HG03025 (cell line): ENCODE measurements around the gene KLHL29.

Experiments used
- ATAC-seq: cut with Tn5 transposase; IDR thresholded peaks from one replicate; pipeline ENCODE4 v1.9.1; 2021; ENCODE audit warnings: mild to moderate bottlenecking, moderate library complexity; ENCODE audit not compliant: unreplicated experiment, low FRiP score

The KLHL29 gene

DNA sequence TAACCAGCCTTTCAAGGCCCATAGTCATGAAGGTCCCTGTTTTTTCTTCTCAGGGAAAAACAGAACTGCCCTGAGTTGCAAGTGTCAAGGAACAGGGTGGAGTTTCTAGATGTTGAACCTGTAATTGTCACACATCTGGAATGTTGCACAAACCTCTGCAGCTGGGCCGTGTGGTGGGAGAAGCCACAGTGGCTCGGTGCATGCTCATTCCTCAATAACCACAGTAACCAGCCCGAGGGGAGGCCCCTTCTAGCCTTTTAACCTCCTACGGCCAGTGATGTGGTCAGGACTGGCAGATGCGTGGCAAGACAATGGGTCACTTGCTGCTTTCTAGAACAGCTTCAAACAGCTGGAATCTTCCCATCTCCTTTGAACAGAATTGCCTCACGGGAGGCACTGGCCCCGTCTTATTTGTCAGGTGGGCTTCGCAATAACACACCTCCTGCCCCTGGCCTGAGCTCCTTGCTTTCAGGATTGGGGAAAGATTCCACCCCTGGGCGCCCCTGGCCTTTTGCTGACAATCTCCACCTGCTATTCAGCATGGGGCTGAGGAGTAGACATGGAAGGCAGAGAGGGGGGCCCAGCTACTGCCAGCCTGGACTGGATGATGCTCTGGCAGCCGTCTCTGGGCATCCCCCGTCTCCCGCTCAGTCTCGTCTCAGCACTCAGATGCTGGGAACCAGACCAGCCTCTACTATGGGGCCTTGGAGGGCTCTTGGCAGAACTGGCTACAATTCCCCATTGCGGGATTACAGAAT lies 102.9 kb downstream of the KLHL29 start:
- ATAC-seq = no peak

DNA sequence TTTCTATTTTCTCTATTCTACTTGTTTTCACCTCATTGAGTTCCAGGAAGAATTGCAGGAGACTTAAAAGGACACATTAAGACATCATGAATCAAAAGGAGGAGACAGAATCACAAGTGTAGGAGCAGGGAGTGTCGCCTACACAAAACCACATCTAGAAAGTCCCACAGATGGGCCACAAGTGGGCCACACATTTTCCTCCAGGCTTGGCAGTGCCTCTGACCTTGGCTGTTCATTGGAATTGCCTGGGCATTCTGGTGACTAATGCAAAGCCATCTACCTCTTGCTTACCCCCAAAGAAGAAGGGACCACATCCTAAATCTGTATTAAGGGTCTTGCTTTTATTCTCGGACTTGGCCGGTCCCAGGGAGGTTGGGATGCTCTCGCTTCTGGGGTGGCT lies 103.6 kb downstream of the KLHL29 start:
- ATAC-seq = no peak

DNA sequence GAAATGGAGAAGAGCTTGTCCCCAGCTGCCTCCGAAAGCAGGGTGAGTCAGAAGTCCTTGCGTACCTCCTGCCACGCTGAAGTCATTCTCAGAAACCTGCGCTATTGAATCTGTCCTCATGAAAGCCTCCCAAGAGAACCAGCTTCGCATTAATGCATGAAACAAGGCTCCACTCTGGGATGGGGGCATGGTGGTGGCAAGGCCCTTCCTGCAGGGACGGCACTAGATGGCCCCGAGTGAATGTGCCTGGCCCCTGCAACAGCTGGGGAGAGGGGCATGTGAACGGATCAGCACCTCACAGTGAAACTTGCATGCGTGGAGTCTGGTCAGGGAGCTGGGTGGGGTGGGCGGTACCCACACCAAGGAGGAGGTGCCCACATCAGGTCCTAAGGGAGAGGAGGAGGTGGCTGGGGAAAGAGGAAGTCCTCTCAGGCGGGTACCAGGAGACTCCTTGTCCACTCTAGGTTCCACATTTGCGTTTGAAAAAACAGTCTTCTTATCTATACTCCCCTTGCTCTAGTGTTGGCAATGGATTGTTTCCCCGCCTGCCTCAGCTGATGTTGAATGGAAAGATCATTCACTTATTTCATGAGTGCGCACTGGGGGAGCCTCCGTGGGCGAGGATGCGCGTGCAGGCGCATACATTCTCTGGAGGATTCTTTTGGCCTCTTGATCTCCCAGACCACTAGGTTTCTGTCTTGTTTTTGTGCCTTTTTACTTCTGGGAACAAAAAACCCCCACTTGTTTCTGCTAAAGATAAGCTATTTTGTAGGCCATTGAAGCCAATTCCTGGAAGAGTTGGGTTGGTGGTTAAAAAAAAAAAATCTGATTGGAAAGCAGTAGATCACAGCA lies 104.7 kb downstream of the KLHL29 start:
- no peak for ATAC-seq

DNA sequence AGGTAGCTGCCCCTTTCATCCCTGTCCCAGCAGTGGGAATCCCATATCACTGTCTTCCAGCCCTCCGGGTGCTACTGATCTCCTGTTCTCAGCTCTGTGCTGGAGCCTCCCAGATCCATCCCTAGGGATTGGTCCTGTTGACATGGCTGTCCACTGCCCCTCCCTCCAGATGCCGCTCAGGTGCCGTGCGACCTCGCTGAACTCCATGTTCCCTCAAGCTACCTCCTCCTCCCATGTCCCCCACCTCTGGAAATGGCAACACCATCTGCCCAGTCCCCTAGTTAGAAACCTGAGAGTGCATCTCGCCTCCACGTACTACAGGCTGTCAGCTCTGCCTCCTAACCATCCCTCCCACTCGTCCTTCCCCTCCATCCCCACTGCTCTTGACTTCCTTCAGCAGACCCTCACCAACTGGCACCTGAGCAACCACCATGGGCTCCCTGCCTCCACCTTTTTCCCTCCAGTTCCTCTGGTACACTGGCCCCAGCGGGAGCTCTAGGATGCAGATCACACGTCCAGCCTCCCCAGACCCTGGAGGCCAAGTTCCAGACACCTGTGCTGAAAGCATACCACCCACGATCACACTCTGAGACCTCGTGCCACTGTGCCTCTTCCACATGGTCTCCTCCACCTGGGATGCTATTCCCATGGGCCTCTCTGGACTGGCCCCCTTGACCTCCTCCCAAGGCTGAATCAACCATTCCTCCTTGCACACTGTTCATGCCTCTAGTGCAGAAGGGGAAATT lies 106.8 kb downstream of the KLHL29 start:
- no peak for ATAC-seq

DNA sequence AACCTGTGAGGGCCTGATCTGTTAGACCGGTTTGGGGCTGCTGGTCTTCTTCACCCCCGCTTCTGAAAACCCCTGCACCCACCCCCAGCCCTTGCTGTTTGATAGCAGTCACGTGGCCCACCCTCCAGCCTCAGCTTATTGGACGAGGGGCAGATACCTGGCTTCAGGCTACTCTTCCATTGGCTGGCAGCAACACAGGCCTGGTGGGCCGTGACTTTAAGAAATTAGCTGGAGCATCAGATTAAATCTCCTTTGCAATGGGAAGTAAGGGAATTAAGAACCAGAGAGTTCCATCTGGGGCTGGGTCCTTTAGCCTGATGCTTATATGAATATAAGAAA lies 107.3 kb downstream of the KLHL29 start:
- no peak for ATAC-seq

DNA sequence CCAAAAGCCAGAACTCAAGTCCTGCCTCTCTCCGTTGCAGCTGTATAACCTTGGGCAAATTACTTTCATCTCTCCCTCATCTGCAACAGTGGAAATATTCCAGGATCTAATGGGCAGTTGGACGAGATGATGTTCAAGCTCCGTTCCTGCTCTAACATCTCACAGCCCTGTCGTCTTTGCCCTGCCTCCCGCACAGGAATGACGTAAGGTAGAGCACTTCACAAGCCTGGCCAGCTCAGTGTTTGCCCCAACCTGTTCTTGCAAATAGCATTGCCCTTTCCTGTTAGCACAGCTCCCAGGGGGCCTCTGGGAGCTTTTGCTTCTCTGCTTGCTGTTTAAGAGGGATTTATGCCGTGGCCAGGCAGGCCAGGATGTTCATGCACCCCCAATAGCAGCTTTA lies 107.9 kb downstream of the KLHL29 start:
- ATAC-seq = no peak

DNA sequence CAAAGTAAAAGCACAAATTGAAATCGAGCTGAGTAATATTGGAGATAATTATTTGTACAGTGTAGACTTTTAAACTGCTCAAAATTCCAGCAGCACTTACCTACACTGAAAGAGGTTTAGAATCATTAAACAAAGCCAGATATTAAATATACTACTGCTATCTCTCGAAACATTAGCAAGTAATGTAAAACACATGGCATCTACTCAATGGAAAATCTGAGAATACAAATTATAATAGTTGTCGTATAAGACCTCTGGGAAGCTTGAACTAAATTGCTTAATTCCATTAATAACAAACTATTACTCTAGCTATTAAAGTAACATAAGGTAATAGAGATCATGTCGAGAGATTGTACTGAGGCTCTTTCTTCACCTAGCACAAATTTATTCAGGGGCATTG lies 108.9 kb downstream of the KLHL29 start:
- ATAC-seq = no peak

DNA sequence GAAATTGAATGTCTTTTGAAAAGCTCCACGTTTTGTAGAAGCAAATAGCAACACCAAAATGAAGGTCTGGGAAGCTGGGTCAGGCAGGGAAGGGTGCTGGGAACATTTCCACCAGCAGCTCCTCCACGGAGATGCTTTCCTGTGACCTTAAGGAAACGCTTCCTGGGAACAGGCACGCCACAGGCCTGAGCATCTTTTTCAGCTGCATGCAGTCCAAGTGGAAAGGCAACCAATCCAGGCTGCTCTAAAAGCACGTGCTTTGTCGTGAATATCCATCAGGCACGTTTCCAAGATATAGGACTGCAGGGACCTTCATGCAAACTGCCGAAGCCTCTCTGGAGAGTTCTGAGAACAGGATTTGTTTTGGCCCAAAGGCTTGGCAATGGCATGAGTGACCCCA lies 109.3 kb downstream of the KLHL29 start:
- ATAC-seq = no peak

DNA sequence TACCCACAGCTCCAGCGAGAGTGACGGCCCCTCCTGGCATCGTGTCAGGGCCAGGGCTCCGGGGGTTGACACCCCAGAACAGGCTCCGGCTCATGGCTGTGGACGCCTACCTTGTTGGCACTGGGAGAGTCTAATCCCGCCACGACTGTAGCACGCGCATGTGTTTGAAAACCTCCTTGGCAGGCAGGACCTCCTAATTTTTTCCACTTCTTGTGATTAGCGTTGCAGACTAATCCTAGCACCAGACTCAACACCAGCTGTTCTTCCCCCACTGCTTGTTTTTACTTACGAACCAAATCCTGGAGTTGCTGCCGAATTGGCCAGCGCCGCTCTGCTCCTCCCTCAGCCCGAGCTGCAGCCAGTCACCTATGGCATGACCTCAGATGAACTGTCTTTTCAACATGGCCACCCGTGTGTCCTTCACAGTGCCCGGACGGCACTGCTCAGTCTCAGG lies 110.7 kb downstream of the KLHL29 start:
- ATAC-seq = no peak

DNA sequence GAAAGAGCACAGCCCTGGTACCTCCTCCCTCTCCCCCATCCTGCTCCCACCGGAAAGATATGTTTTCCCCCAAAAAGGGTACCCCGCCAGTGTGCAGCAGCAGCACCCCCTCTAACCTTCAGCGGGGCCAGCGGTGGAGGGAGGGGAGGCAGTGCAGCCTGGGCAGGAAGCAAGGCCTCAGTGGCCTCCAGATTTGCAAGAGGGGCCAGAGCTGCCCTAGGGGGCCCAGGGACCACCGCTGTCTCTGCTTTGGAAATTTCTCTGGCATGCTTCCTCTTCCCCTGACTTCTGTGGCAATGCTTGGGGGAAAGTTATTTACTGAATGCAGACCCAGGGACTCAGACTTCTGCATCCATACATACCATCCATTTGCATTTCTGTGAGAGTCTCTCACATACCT lies 111.5 kb downstream of the KLHL29 start:
- no peak for ATAC-seq

DNA sequence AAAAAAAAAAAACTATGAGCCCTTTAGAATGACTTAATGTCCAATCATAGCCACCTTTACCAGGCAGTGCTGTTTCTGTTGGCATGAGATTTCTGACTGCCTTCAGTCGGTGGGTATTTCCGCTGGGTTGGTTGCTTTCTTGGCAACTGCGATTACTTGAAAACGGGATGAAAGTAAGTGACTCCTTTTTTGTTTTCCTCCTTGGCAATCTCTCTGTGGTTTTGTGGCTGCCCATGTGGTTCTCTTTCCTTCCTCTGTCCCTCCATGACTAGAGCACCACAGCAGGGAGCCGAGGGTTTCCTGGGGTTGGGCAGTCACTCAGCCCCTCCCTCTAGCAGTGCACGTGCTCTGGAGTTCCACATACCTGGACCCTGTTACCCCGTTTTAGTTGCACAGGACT lies 112.1 kb downstream of the KLHL29 start:
- no peak for ATAC-seq

DNA sequence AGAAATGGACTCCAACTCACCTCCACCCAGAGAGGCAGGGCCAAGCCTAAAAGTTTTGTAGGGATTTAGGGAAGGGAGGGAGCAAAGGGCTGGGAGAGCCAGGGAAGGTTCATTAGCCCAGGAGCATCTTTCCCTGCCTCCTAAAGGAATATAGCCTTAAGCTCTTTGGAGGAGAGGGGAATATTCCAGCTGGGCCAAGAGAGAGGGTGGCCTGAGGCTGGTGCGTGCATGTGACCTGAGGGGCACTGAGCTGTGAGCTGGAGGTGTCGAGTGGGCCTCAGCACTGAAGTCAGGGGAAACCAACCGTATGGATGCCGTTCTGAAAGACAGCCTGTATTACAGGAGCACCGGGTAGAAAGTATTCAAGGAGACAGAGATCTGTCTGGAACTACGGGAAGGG lies 112.6 kb downstream of the KLHL29 start:
- no peak for ATAC-seq

DNA sequence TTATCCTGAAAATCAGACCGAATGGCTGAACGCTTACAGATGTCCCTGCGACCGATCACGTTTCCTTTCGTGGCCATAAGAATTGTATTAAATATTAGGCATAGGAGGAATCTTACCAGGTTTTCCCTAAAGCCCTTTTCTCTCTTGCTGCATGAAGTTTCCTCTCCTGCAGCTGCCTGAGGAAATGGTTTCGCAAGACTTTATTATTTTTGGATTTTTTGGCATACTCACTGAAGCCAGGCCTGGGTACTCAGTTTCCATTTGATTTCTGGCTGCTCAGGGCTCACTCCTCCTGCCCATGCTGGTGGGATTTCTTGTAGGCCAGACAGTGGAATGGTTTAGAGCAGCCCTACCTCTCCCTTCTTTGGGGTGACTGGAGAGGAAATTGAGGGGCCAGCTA lies 114.0 kb downstream of the KLHL29 start:
- no peak for ATAC-seq

DNA sequence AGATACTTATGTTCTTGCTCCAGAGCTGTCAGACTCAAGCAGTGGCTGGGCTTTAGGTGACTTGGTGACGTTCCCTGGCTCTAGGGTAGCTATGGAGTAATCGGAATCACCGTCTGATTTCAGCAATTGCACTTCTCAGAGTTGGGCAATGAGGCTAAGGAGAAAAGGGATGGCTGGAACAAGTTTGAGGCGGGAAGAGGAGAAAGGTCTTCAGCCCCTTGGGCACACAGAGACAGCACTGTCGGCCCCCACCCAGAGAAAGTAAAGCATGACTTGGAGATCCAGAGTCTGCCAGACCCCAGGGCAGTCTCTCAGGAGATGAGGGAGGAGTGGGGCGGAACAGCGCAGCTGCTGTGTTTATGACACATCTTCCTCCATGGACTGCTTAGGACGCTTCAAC lies 114.5 kb downstream of the KLHL29 start:
- ATAC-seq = no peak

DNA sequence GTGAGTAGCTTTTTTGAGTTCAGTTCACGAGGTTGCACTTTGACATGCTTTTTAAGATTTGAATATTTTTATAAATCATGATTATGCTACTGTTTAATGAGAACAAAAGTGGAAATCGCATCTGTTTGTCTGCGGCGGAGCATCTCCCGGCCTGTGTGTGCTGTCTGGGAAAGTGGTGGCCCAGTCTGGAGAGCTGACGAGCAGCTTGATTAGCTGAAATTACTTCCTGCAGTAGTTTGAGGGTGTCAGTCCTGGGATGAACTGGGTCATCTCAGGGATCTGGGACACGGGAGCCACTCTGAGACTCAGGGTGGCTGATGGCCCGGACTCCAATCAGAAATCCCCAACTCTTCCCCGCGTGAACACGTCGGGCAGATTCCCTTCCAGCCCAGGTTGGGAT lies 115.9 kb downstream of the KLHL29 start:
- ATAC-seq = no peak

DNA sequence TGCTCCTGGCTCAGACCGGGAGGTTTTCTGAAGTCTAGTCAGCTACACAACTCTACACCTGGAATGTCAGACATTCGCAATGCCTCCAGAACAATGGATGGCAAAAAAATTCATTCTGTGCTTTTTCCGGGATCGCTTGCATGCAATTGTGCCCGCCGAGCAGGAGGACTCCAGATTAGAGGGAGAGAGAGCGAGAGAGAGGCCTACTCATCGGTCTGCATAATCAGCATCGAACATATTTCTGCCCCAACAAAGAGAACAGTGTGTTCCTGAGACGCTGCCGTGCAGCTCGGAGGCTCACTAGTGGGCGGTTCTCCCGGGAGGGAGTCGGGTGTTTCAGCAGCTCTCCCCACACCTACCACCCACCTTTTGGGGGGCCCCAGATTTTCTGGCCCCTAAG lies 117.1 kb downstream of the KLHL29 start:
- ATAC-seq = no peak

DNA sequence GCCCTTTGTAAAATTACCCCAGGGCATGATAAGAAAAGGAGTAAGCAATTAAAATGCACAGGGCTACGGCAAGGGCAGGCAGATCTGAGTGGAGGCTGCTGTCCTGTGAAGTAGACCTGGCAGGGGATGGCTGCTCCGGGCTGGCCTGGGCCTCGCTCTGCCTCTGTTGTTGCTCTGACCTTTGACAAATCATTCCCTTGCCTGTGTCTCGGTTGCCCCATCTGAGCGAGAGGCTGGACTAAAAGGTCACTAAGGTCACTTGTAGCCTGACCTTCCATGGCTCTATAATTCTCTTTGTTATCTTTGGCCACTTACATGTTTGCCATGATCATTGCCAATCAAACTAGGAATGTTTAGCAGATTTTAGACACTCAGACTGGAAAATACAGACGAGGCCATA lies 118.1 kb downstream of the KLHL29 start:
- ATAC-seq = no peak

DNA sequence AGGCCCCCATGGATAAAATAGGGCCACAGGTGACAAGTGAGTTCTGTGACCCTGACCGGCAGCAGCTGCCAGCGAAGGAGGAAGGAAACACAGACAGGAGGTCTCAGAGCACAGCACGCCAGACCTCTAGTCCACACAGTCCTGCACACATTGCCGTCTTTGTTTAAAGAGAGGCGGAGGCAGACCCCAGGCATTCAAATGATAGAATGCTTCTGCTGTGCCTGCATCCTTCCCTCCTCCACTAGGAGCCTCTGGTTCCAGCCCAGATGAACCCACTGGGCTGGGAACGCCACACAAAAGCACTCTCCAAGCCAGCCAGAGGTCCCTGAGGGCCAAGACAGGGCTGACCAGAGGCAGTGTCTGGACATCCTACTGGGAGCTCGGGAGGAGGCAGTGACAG lies 118.7 kb downstream of the KLHL29 start:
- no peak for ATAC-seq

DNA sequence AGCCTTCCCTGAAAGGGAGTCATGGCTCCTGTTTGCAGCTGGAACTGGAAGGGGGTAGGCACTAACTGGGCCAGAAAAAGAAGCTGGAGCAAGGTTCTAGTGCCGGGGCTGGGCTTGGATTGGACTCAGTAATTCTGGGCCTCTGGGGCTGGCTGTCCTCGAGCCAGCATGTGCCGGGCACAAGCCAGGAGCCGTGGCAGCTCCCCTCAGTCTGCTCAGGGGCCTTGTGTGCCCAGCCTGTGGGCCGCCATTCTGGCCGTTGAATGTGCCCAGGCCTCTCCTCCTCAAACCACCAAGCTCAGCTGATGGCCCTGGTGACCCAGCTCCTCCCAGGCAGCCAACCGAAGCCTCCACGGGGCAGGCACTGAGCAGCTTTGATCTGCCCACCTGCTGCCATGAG lies 119.6 kb downstream of the KLHL29 start:
- ATAC-seq = no peak

DNA sequence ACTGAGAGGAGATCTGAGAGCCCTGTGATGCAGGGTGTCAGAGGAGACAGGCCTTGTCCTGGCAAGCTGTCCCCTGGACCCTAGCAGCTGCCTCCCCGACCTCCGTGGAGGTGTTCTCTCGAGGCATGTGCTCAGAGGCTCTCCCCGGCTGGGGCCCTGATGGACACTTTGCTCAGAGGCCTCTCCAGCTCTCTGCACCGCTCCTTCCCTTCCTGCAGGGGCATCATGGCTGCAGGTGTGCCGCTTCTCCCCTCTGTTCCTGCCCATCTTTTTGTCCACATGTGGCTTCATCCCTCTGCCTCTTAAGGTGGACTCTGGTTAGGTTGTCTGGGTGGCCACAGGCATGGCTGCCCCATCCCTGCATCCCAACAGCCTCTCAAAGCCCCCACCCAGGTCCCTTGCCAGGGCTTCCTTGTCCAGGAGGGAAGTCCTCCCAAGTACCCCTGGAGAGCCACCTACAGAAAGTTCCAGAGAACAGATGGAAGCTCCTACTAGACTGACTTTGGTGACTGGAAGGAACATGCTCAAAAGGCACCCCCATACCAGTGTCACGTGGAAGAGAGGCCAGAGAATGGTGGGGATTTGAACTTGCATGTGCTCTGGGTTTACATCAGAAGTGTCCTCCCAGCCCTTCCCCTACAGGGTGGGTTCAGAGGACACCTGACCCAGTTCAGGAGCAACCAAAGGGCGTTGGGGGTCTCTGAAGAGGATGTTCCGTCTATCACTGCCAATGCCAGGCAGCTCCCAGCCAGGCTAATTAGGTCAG lies 120.4 kb downstream of the KLHL29 start:
- ATAC-seq = no peak

DNA sequence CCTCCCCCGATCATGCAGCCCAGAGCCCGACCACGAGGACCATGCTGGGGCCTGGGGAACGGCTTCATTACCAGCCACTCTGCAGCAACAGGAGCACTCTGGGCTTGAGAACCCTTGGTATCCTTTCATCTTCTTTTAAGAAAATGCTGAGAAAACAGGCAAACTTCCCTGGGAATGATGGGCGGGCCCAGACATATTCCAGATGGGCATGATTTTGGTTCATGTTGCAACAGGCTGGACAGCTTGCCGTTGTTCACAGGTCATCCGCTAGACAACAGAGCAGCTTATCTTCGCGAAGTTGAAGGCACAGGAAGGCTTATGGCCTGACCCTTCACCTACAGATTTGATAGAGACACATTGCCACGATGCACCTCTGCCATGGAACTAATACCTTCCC lies 121.0 kb downstream of the KLHL29 start:
- ATAC-seq = no peak
